Measurements from ENCODE around the gene EIF4A2.

- TF ChIP-seq CTCF (IDR thresholded peaks at IDR 0.05; ENCODE audit: low read depth, low read length, poor library complexity, severe bottlenecking) (no peak), EZH2phosphoT487 (IDR thresholded peaks at IDR 0.05; ENCODE audit: borderline replicate concordance, low read length) (no peak)
Observed at GRCh38 chr3:186800285-186800684, 16.9 kb downstream of the EIF4A2 start.
